ENCODE data around the gene HASPIN. TPM values are rescaled to one million over a fixed set of nuclear protein-coding genes. Genes with fewer than 3 reads are reported as not detected.

The HASPIN gene
- polyA plus RNA-seq, 1 donor from 2014 or later, result 0.32 TPM

DNA sequence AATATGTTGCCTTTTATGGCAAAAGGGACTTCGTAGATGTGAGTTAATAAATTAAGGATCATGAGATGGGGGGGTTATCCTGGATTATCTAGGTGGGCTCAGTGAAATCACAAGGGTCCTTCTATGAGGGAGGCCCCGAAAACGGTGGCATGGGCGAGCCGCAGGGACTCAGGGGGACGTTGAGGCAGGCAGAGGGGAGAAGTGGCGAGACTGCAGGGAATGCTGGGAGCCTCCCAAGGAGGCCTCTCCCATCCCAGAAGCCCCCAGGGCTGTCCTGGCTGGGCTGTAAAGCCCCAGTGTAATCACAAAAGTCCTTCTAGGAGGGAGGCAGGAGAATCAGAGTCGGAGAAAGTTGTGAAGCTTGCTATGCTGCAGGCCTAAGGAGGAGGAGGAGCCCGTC lies 42.3 kb downstream of the HASPIN start:
- Histone ChIP-seq H3K4me3 (ENCODE audit: low read length) (no peak overlapping the region), H3K9me3 (ENCODE audit: low read length) (no peaks in the 10 kb centered on the region), H3K9ac (ENCODE audit: low read length) (no peak overlapping the region), H3K9me2 (ENCODE audit: insufficient read depth, low read length) (no peaks in the 10 kb centered on the region), H3K4me2 (ENCODE audit: low read length) (no peak overlapping the region), H3K79me2 (replicated peaks; ENCODE audit: insufficient read depth, low read length) (no peaks in the 10 kb centered on the region), H3K27me3 (ENCODE audit: insufficient read depth, low read depth, low read length) (no peaks in the 10 kb centered on the region), H3K36me3 (ENCODE audit: insufficient read depth, low read length) (no peaks in the 10 kb centered on the region), H2AFZ (ENCODE audit: low read depth, low read length) (no peak overlapping the region), H4K20me1 (ENCODE audit: insufficient read depth) (no peaks in the 10 kb centered on the region), H3F3A (ENCODE audit: insufficient read depth, low read length, poor library complexity, severe bottlenecking) (no peaks in the 10 kb centered on the region), H3K27ac (ENCODE audit: low read length) (no peak overlapping the region)
- TF ChIP-seq, protein P1, sequence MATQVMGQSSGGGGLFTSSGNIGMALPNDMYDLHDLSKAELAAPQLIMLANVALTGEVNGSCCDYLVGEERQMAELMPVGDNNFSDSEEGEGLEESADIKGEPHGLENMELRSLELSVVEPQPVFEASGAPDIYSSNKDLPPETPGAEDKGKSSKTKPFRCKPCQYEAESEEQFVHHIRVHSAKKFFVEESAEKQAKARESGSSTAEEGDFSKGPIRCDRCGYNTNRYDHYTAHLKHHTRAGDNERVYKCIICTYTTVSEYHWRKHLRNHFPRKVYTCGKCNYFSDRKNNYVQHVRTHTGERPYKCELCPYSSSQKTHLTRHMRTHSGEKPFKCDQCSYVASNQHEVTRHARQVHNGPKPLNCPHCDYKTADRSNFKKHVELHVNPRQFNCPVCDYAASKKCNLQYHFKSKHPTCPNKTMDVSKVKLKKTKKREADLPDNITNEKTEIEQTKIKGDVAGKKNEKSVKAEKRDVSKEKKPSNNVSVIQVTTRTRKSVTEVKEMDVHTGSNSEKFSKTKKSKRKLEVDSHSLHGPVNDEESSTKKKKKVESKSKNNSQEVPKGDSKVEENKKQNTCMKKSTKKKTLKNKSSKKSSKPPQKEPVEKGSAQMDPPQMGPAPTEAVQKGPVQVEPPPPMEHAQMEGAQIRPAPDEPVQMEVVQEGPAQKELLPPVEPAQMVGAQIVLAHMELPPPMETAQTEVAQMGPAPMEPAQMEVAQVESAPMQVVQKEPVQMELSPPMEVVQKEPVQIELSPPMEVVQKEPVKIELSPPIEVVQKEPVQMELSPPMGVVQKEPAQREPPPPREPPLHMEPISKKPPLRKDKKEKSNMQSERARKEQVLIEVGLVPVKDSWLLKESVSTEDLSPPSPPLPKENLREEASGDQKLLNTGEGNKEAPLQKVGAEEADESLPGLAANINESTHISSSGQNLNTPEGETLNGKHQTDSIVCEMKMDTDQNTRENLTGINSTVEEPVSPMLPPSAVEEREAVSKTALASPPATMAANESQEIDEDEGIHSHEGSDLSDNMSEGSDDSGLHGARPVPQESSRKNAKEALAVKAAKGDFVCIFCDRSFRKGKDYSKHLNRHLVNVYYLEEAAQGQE (IDR thresholded peaks at IDR 0.05; ENCODE audit: borderline replicate concordance), result no peak
- TF ChIP-seq RAD21 (conservative IDR thresholded peaks at IDR 0.05) (no peak), EP300 (conservative IDR thresholded peaks at IDR 0.05; ENCODE audit: poor library complexity, severe bottlenecking) (no peak), SMC3 (conservative IDR thresholded peaks at IDR 0.05; ENCODE audit: poor library complexity) (no peak), POLR2AphosphoS5 (IDR thresholded peaks at IDR 0.05) (no peak), MXI1 (conservative IDR thresholded peaks at IDR 0.05; ENCODE audit: poor library complexity, severe bottlenecking) (no peak), EZH2 (IDR thresholded peaks at IDR 0.05; ENCODE audit: borderline replicate concordance, insufficient read depth, low read length, poor library complexity, severe bottlenecking) (no peak), TAF1 (IDR thresholded peaks at IDR 0.05; ENCODE audit: low read depth) (no peak)
- TF ChIP-seq, protein P2, sequence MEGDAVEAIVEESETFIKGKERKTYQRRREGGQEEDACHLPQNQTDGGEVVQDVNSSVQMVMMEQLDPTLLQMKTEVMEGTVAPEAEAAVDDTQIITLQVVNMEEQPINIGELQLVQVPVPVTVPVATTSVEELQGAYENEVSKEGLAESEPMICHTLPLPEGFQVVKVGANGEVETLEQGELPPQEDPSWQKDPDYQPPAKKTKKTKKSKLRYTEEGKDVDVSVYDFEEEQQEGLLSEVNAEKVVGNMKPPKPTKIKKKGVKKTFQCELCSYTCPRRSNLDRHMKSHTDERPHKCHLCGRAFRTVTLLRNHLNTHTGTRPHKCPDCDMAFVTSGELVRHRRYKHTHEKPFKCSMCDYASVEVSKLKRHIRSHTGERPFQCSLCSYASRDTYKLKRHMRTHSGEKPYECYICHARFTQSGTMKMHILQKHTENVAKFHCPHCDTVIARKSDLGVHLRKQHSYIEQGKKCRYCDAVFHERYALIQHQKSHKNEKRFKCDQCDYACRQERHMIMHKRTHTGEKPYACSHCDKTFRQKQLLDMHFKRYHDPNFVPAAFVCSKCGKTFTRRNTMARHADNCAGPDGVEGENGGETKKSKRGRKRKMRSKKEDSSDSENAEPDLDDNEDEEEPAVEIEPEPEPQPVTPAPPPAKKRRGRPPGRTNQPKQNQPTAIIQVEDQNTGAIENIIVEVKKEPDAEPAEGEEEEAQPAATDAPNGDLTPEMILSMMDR (IDR thresholded peaks at IDR 0.05; ENCODE audit: poor library complexity, severe bottlenecking), result no peak

DNA sequence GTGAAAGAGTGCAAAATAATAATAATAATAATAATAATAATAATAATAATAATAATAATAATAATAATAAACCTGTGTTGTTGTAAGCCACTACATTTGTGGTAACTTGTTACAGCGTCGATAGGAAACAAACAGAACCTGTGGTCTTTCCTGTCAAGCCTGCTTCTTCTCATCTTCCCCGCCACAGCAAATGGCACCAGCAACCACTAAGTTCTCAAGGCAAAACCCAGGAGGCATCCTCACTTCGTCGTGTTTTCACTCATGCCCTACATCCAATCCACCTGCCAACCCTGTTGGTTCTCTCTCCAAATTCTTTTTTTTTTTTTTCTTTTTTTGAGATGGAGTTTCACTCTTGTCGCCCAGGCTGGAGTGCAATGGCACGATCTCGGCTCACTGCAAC lies 43.1 kb downstream of the HASPIN start:
- no peak overlapping the region for H3K4me3 ChIP-seq (ENCODE audit: low read length)

More for the DNA sequence above, 43.1 kb downstream of the HASPIN start:
- no peaks in the 10 kb centered on the region for H3K36me3 ChIP-seq (ENCODE audit: insufficient read depth, low read length)
- H4K20me1 ChIP-seq (ENCODE audit: insufficient read depth), result no peaks in the 10 kb centered on the region
- H3K79me2 ChIP-seq (replicated peaks; ENCODE audit: insufficient read depth, low read length), result no peaks in the 10 kb centered on the region
- H3K9me2 ChIP-seq (ENCODE audit: insufficient read depth, low read length), result no peaks in the 10 kb centered on the region
- no peak for TF ChIP-seq EZH2 (IDR thresholded peaks at IDR 0.05; ENCODE audit: borderline replicate concordance, insufficient read depth, low read length, poor library complexity, severe bottlenecking)
- no peak for TF ChIP-seq EP300 (conservative IDR thresholded peaks at IDR 0.05; ENCODE audit: poor library complexity, severe bottlenecking)
- TF ChIP-seq SMC3 (conservative IDR thresholded peaks at IDR 0.05; ENCODE audit: poor library complexity), result no peak
- TF ChIP-seq MXI1 (conservative IDR thresholded peaks at IDR 0.05; ENCODE audit: poor library complexity, severe bottlenecking), result no peak
- TF ChIP-seq, protein P1 (IDR thresholded peaks at IDR 0.05; ENCODE audit: borderline replicate concordance), result no peak
- TF ChIP-seq, protein P2 (IDR thresholded peaks at IDR 0.05; ENCODE audit: poor library complexity, severe bottlenecking), result no peak
- no peak for TF ChIP-seq POLR2AphosphoS5 (IDR thresholded peaks at IDR 0.05)
- no peak for TF ChIP-seq TAF1 (IDR thresholded peaks at IDR 0.05; ENCODE audit: low read depth)
- TF ChIP-seq RAD21 (conservative IDR thresholded peaks at IDR 0.05), result no peak
- no peaks in the 10 kb centered on the region for H3K9me3 ChIP-seq (ENCODE audit: low read length)
- H3F3A ChIP-seq (ENCODE audit: insufficient read depth, low read length, poor library complexity, severe bottlenecking), result no peaks in the 10 kb centered on the region
- no peaks in the 10 kb centered on the region for H3K27me3 ChIP-seq (ENCODE audit: insufficient read depth, low read depth, low read length)
- H3K9ac ChIP-seq (ENCODE audit: low read length), result no peak overlapping the region
- no peak overlapping the region for H3K27ac ChIP-seq (ENCODE audit: low read length)
- H3K4me2 ChIP-seq (ENCODE audit: low read length), result no peak overlapping the region
- no peak overlapping the region for H2AFZ ChIP-seq (ENCODE audit: low read depth, low read length)

Measured in neural cell (in vitro differentiated cells).